Endothelial cell (in vitro differentiated cells): ENCODE data around the gene ABCG1. TPM values are rescaled to one million over a fixed set of nuclear protein-coding genes. Genes with fewer than 3 reads are reported as not detected.
A peak's percentile ranks its signal among the peaks of the same experiment; 100 is the strongest.

Source experiments
- DNase-seq: peaks from one replicate; pipeline ENCODE4 v3.0.0; 2021; ENCODE audit warnings: low spot score
- H3K27ac Mint-ChIP-seq: one replicate; pipeline ENCODE4 v1.8.0; 2021; ENCODE audit warnings: mixed read lengths, inconsistent platforms; ENCODE audit not compliant: unreplicated experiment
- H3K27me3 Mint-ChIP-seq: one replicate; pipeline ENCODE4 v1.8.0; 2021; ENCODE audit warnings: mild to moderate bottlenecking, moderate library complexity, mixed read lengths, inconsistent platforms; ENCODE audit not compliant: unreplicated experiment
- H3K36me3 Mint-ChIP-seq: one replicate; pipeline ENCODE4 v1.8.0; 2021; ENCODE audit warnings: mild to moderate bottlenecking, low read depth, mixed read lengths, inconsistent platforms; ENCODE audit not compliant: unreplicated experiment
- H3K4me1 Mint-ChIP-seq: one replicate; pipeline ENCODE4 v1.8.0; 2021; ENCODE audit warnings: mild to moderate bottlenecking, mixed read lengths, inconsistent platforms; ENCODE audit not compliant: unreplicated experiment
- H3K4me3 Mint-ChIP-seq: one replicate; pipeline ENCODE4 v1.8.0; 2021; ENCODE audit warnings: mild to moderate bottlenecking, mixed read lengths, inconsistent platforms; ENCODE audit not compliant: unreplicated experiment
- H3K9me3 Mint-ChIP-seq: one replicate; pipeline ENCODE4 v1.8.0; 2021; ENCODE audit warnings: mixed read lengths, inconsistent platforms; ENCODE audit not compliant: unreplicated experiment
- total RNA-seq: library from RNA; stranded (reverse); fragmentation: NEBNext Ultra II Directional; extraction: Animal tissue kit (Norgen Biotek cat#: 25700); gene quantifications from one replicate; pipeline ENCODE4 v1.2.1, GENCODE V29; 2021; ENCODE audit not compliant: unreplicated experiment
- TF ChIP-seq, protein P1 (sequence below): fragments of 200-600 bp; sonication (generic); IDR thresholded peaks from one replicate; pipeline ENCODE4 v1.5.0; 2021; ENCODE audit warnings: antibody characterized with exemption; ENCODE audit not compliant: unreplicated experiment

Gene ABCG1
- total RNA-seq, 1 donor from 2014 or later = 48.9 TPM

DNA sequence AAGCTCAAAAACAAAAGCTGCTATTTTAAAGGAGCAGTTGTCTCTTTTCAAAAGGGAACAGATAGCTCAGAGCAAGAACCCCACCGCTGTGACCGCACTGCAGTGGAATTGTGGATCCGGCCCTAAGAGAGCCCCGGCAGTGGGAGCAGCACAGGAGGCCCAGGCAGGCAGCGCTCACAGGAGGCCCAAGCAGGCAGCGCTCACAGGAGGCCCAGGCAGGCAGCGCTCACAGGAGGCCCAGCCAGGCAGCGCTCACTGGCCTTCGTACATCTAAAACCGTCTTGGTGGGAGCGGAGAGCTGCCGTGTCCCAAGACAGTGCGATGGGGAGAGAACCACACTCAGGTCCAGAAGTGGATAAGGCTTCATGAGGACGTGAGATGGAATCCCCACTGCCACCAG lies 92.2 kb downstream of the ABCG1 start:
- Mint-ChIP-seq H3K27ac (no peak overlapping the region), H3K9me3 (no peaks in the 10 kb centered on the region), H3K4me3 (no peak overlapping the region), H3K4me1 (peaks cover 12% of the 10 kb centered on the region), H3K27me3 (peaks cover 5% of the 10 kb centered on the region), H3K36me3 (no peaks in the 10 kb centered on the region)
- DNase-seq = no peak
- TF ChIP-seq, protein P1, sequence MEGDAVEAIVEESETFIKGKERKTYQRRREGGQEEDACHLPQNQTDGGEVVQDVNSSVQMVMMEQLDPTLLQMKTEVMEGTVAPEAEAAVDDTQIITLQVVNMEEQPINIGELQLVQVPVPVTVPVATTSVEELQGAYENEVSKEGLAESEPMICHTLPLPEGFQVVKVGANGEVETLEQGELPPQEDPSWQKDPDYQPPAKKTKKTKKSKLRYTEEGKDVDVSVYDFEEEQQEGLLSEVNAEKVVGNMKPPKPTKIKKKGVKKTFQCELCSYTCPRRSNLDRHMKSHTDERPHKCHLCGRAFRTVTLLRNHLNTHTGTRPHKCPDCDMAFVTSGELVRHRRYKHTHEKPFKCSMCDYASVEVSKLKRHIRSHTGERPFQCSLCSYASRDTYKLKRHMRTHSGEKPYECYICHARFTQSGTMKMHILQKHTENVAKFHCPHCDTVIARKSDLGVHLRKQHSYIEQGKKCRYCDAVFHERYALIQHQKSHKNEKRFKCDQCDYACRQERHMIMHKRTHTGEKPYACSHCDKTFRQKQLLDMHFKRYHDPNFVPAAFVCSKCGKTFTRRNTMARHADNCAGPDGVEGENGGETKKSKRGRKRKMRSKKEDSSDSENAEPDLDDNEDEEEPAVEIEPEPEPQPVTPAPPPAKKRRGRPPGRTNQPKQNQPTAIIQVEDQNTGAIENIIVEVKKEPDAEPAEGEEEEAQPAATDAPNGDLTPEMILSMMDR = no peak

DNA sequence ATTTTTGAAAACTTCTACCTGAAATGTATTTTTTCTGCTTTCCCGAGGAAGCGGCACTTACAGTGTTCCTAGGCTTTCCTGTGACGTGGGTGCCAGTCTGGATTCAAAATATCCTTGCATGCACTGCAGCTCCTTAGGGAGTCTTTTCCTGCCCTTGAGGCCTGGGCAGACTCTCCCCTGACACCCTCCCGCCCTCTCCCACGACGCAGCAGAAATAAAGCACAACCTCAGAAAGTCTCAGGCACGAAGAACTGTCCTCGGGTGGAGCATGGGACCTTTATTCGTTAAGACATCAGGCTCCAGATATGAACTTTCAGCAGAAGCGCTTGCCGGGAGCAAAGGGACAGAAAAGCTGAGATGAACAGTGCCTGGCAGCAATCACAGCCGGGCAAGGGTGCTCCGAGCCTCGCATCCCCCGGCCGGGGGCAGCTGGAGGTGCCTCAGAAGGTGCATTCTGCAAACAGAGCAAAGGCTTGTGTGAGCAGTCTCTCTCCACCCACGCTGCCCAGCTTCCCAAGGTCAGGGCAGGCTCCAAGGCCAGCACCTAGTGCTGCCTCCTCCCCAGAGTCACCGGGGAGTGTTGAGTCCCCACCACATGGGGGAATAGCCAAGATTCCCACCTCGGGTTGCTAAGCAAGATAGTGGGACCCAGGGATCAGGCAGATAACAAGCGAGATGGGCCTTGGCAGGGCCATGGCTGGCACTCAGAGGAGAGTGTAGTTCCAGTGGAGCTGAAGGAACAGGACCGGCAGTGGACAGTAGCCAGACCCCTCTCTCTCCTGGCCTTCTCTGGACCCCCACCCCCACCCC lies 93.1 kb downstream of the ABCG1 start:
- Mint-ChIP-seq H3K36me3 (no peaks in the 10 kb centered on the region), H3K4me1 (peaks cover 8% of the 10 kb centered on the region), H3K27ac (no peak overlapping the region), H3K9me3 (no peaks in the 10 kb centered on the region), H3K4me3 (no peak overlapping the region), H3K27me3 (peaks cover 9% of the 10 kb centered on the region)
- TF ChIP-seq, protein P1 = no peak
- no peak for DNase-seq

- H3K27ac Mint-ChIP-seq = no peak overlapping the region
- no peaks in the 10 kb centered on the region for H3K36me3 Mint-ChIP-seq
- H3K4me3 Mint-ChIP-seq = no peak overlapping the region
- H3K4me1 Mint-ChIP-seq = peaks cover 8% of the 10 kb centered on the region
- TF ChIP-seq, protein P1 = no peak
- peaks cover 6% of the 10 kb centered on the region for H3K27me3 Mint-ChIP-seq
- H3K9me3 Mint-ChIP-seq = no peaks in the 10 kb centered on the region
- no peak for DNase-seq
Measured at GRCh38 chr21:42312626-42313104, 93.7 kb downstream of the ABCG1 start.

DNA sequence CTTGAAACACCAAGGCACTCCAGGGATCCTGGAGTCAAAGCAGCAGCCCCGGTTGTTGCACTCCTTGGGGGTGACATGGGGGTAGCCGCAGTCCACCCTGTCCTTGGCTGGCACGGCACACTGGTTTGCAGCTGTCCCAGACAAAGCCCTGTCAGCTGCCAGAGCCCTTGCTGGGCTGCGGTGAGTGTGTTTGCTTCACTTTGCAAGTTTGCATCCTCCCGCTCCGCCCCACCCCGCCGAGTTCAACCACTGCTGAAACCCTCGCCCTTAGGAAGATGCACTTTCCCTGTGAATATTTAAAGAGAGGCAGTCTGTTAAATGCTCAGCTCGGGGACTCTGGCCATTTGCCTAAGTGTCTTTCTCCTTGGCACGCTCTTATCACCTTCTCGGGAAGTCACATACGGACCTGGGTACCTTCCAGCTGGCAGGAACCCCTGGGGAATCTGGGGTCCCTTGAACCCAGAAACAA lies 94.6 kb downstream of the ABCG1 start:
- TF ChIP-seq, protein P1 = no peak
- H3K4me1 Mint-ChIP-seq = peaks cover 8% of the 10 kb centered on the region
- no peaks in the 10 kb centered on the region for H3K9me3 Mint-ChIP-seq

More for the DNA sequence above, 94.6 kb downstream of the ABCG1 start:
- Mint-ChIP-seq H3K27me3 (peaks cover 5% of the 10 kb centered on the region), H3K36me3 (no peaks in the 10 kb centered on the region), H3K4me3 (no peak overlapping the region), H3K27ac (peak overlapping the region; percentile 21)
- no peak for DNase-seq
